PC-9 (cell line): ENCODE measurements around the gene IQCM. TPM values are rescaled to one million over a fixed set of nuclear protein-coding genes. Genes with fewer than 3 reads are reported as not detected.

Experiments used
- BruUV-seq: library from RNA; stranded (reverse); fragments of 400-500 nt; replicated peaks from 2 replicates; lab custom pipeline; 2021; lab: Mats Ljungman, UMichigan
- CTCF ChIA-PET: fragments of 300-600 bp; sonication (Branson Sonifier 250); formaldehyde crosslinking; loops from one replicate; lab custom pipeline; 2022; ENCODE audit warnings: antibody characterized with exemption; lab: Charles Lee
- POLR2A ChIA-PET: fragments of 300-600 bp; sonication (Branson Sonifier 250); formaldehyde crosslinking; loops from one replicate; lab custom pipeline; 2022; ENCODE audit warnings: antibody characterized with exemption; ENCODE audit not compliant: unreplicated experiment; lab: Charles Lee
- DNase-seq, 2 experiments: peaks; one replicate each; pipeline versions ENCODE4 v3.0.0 to v3.0.0-alpha.2; 2015 to 2022; ENCODE audit warnings: mixed read lengths in 1 of 2
- H2AFZ ChIP-seq: fragments of 200-600 bp; sonication (generic); 2 replicates; pipeline ENCODE4 v1.8.1; 2017; ENCODE audit warnings: antibody characterized with exemption
- H3F3A ChIP-seq: fragments of 200-600 bp; sonication (generic); 2 replicates; pipeline ENCODE4 v1.8.1; 2017; ENCODE audit warnings: antibody characterized with exemption, mild to moderate bottlenecking, low read depth; ENCODE audit not compliant: insufficient read depth
- H3K27ac ChIP-seq: fragments of 200-600 bp; sonication (generic); 2 replicates; pipeline ENCODE4 v1.6.1; 2016; ENCODE audit warnings: mixed run types
- H3K27me3 ChIP-seq: fragments of 200-600 bp; sonication (generic); 2 replicates; pipeline ENCODE4 v1.6.1; 2016; ENCODE audit warnings: low read depth, mixed run types; ENCODE audit not compliant: insufficient read depth
- H3K36me3 ChIP-seq: fragments of 200-600 bp; sonication (generic); 2 replicates; pipeline ENCODE4 v1.6.1; 2016; ENCODE audit warnings: low read depth, mixed run types
- H3K4me1 ChIP-seq: fragments of 200-600 bp; sonication (generic); replicated peaks from 2 replicates; pipeline ENCODE4 v1.6.1; 2016; ENCODE audit warnings: mixed run types; ENCODE audit not compliant: insufficient read depth
- H3K4me2 ChIP-seq: fragments of 200-600 bp; sonication (generic); 2 replicates; pipeline ENCODE4 v1.6.1; 2017; ENCODE audit warnings: mixed run types
- H3K4me3 ChIP-seq: fragments of 200-600 bp; sonication (generic); 2 replicates; pipeline ENCODE4 v1.6.1; 2016; ENCODE audit warnings: mixed run types
- H3K79me2 ChIP-seq: fragments of 200-600 bp; sonication (generic); 2 replicates; pipeline ENCODE4 v1.6.1; 2017; ENCODE audit warnings: low read depth, mixed run types
- H3K9me2 ChIP-seq: fragments of 200-600 bp; sonication (generic); 2 replicates; pipeline ENCODE4 v1.8.1; 2017; ENCODE audit warnings: mild to moderate bottlenecking; ENCODE audit not compliant: insufficient read depth
- H3K9me3 ChIP-seq: fragments of 200-600 bp; sonication (generic); 2 replicates; pipeline ENCODE4 v1.8.1; 2016; ENCODE audit warnings: low read depth; ENCODE audit not compliant: insufficient read depth
- H4K20me1 ChIP-seq: fragments of 200-600 bp; sonication (generic); 2 replicates; pipeline ENCODE4 v1.8.1; 2017; ENCODE audit not compliant: insufficient read depth
- EZH2 ChIP-seq: fragments of 200-600 bp; sonication (generic); IDR thresholded peaks from 2 replicates; pipeline ENCODE4 v1.8.0; 2017; ENCODE audit warnings: antibody characterized with exemption, low read depth
- intact Hi-C: fragments of 100-400 bp; cut with micrococcal nuclease; formaldehyde crosslinking; loops from one replicate; pipeline ENCODE4 v1.10.0; 2022; ENCODE audit not compliant: unreplicated experiment
- total RNA-seq: library from RNA; stranded (reverse); gene quantifications from 2 replicates; pipeline ENCODE4 v1.2.3, GENCODE V29; 2021
- TF ChIP-seq, protein P1 (sequence below): fragments of 200-600 bp; sonication (generic); conservative IDR thresholded peaks from 2 replicates; pipeline ENCODE4 v1.6.1; 2017; ENCODE audit warnings: mixed run types, antibody characterized with exemption, mild to moderate bottlenecking, moderate library complexity

The IQCM gene
- total RNA-seq, 1 experiment from 2014 or later, result not detected

DNA sequence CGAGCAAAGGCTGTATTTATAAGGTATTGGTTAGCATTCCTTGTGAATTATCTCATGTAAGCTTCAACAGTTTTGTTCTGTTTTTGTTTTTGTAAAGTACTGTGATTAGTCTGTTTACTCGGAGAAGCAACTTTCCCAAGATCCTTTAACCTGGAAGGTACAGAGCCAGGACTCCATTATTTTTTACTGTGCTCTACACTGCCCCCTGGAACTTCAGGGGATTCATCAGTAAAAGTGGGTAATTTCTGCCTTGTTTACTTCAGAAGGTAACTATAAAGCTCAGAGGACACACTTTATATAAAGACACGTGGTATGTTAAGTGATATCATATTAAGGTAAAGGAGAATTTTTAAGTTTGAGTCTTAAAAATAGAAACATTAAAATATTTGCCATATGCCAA, 124.9 kb downstream of the IQCM start:
- BruUV-seq, result no TSS peak
- H3K36me3 ChIP-seq, result no peaks in the 10 kb centered on the region
- no peaks in the 10 kb centered on the region for H3K4me1 ChIP-seq
- H3K9me2 ChIP-seq, result no peaks in the 10 kb centered on the region
- no peak overlapping the region for H3K4me2 ChIP-seq
- H3F3A ChIP-seq, result no peaks in the 10 kb centered on the region
- TF ChIP-seq EZH2, result no peak
- H3K27me3 ChIP-seq, result no peaks in the 10 kb centered on the region
- no peaks in the 10 kb centered on the region for H3K9me3 ChIP-seq
- H3K27ac ChIP-seq, result no peak overlapping the region
- POLR2A ChIA-PET, result interaction anchor here (0.6 kb wide), 1 partner anchor 428 kb away, joined by 5 read pairs; no protein-coding TSS in a partner anchor
- intact Hi-C loops, result no loop called here
- no peaks in the 10 kb centered on the region for H4K20me1 ChIP-seq
- no peaks in the 10 kb centered on the region for H3K79me2 ChIP-seq
- DNase-seq, result no peak
- H2AFZ ChIP-seq, result no peak overlapping the region
- H3K4me3 ChIP-seq, result no peak overlapping the region
- CTCF ChIA-PET, result no interaction called here

DNA sequence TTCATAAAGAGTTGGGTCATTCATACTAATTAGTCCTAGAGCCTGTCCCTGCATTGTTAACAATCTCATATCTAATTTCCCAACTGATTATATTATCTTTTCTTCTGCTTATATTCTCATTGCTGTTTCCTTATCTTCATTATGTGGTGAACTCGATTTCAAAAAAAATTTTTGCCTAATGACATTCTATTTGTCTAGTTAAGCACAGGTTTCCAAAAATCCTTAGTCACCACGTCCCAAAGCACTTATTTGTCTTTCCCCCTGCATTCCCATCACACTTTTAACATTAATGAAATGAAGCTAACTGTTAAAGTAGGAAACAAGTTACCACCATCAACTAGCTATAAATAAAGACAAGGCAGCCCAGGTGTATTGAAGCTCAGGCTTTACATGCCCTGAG, 131.1 kb downstream of the IQCM start:
- BruUV-seq, result no TSS peak
- Histone ChIP-seq H4K20me1 (no peaks in the 10 kb centered on the region), H3K4me3 (no peak overlapping the region), H3K36me3 (no peaks in the 10 kb centered on the region), H2AFZ (no peak overlapping the region), H3K27ac (no peak overlapping the region), H3K79me2 (no peaks in the 10 kb centered on the region), H3K9me3 (no peaks in the 10 kb centered on the region), H3K4me2 (no peak overlapping the region), H3K4me1 (no peaks in the 10 kb centered on the region), H3K27me3 (no peaks in the 10 kb centered on the region), H3F3A (no peaks in the 10 kb centered on the region), H3K9me2 (no peaks in the 10 kb centered on the region; the same call in 1 of the 2 replicates)
- intact Hi-C loops, result no loop called here
- ChIA-PET POLR2A (no interaction called here), CTCF (no interaction called here)
- DNase-seq, result no peak
- no peak for TF ChIP-seq EZH2
- TF ChIP-seq, protein P1, sequence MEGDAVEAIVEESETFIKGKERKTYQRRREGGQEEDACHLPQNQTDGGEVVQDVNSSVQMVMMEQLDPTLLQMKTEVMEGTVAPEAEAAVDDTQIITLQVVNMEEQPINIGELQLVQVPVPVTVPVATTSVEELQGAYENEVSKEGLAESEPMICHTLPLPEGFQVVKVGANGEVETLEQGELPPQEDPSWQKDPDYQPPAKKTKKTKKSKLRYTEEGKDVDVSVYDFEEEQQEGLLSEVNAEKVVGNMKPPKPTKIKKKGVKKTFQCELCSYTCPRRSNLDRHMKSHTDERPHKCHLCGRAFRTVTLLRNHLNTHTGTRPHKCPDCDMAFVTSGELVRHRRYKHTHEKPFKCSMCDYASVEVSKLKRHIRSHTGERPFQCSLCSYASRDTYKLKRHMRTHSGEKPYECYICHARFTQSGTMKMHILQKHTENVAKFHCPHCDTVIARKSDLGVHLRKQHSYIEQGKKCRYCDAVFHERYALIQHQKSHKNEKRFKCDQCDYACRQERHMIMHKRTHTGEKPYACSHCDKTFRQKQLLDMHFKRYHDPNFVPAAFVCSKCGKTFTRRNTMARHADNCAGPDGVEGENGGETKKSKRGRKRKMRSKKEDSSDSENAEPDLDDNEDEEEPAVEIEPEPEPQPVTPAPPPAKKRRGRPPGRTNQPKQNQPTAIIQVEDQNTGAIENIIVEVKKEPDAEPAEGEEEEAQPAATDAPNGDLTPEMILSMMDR, result no peak

DNA sequence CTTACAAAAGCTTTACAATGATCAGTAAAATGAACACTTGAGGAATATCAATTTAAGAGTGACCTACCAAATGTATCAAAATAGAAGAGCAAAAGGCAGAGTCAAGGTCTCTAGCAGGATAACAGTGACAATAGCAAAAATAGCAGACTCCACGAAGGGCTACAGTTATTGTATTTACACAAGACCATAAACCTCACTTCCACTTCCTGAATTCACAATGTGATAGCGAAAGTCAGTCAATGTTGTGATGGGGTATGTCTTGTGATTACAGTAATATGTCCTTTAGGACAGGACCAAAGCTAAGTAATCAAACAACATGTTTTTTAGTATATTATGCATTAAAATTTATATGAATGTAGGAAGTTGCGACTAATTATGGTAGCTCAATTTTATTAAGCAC, 139.6 kb downstream of the IQCM start:
- Histone ChIP-seq H3K4me3 (no peak overlapping the region), H2AFZ (no peak overlapping the region), H3K9me3 (no peaks in the 10 kb centered on the region), H4K20me1 (no peaks in the 10 kb centered on the region), H3K4me2 (no peak overlapping the region), H3K79me2 (no peaks in the 10 kb centered on the region), H3K27ac (no peak overlapping the region), H3K36me3 (no peaks in the 10 kb centered on the region), H3K4me1 (no peaks in the 10 kb centered on the region), H3K27me3 (no peaks in the 10 kb centered on the region), H3F3A (no peaks in the 10 kb centered on the region), H3K9me2 (no peaks in the 10 kb centered on the region)
- TF ChIP-seq EZH2, result no peak
- TF ChIP-seq, protein P1, result no peak
- no peak for DNase-seq
- ChIA-PET POLR2A (no interaction called here), CTCF (no interaction called here)
- intact Hi-C loops, result no loop called here
- BruUV-seq, result no TSS peak

DNA sequence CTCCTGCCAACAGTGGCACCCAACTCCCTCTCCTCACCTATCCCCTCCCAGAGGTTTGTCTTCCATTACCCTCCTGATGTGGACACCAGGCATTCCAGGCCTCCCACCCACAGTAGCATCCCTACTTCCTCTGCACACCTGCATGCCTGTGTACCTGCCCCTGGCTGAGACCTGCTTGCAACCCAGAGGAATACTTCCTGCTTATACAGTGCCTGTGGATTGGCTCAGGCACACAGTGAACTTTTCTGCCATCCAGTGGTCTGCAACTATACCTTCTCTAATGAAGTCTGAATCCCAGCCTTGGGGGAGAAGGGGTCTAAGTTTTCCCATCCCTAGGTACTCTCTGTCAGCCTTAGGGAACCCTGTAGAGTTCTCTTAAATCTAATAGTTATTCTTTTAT, 169.9 kb downstream of the IQCM start:
- H3K4me1 ChIP-seq, result no peaks in the 10 kb centered on the region
- no peak for DNase-seq

More for the DNA sequence above, 169.9 kb downstream of the IQCM start:
- no peaks in the 10 kb centered on the region for H3K36me3 ChIP-seq
- H4K20me1 ChIP-seq, result no peaks in the 10 kb centered on the region
- TF ChIP-seq EZH2, result no peak
- TF ChIP-seq, protein P1, result no peak
- H3F3A ChIP-seq, result no peaks in the 10 kb centered on the region
- no peaks in the 10 kb centered on the region for H3K9me3 ChIP-seq
- H3K9me2 ChIP-seq, result no peaks in the 10 kb centered on the region
- intact Hi-C loops, result no loop called here
- ChIA-PET POLR2A (no interaction called here), CTCF (no interaction called here)
- H2AFZ ChIP-seq, result no peak overlapping the region
- H3K79me2 ChIP-seq, result no peaks in the 10 kb centered on the region
- H3K27ac ChIP-seq, result no peak overlapping the region
- BruUV-seq, result no TSS peak
- H3K27me3 ChIP-seq, result no peaks in the 10 kb centered on the region
- H3K4me3 ChIP-seq, result no peak overlapping the region
- H3K4me2 ChIP-seq, result no peak overlapping the region
